ENCODE results near the gene CCDC120. TPM values are rescaled to one million over a fixed set of nuclear protein-coding genes. Genes with fewer than 3 reads are reported as not detected.

CCDC120 gene
- total RNA-seq, 1 experiment from 2014 or later: 15.2 TPM

- CTCF ChIA-PET: no interaction called here
- Mint-ChIP-seq H3K4me3 (no peak overlapping the region), H3K27me3 (ENCODE audit: low read depth) (no peaks in the 10 kb centered on the region), H3K9me3 (no peaks in the 10 kb centered on the region), H3K4me1 (no peaks in the 10 kb centered on the region), H3K27ac (no peak overlapping the region), H3K36me3 (peaks cover 2% of the 10 kb centered on the region; the same call in 1 of the 2 replicates)
- POLR2A ChIA-PET: no interaction called here
- no peak for ATAC-seq
- TF ChIP-seq TCF7 (CRISPR knock-in tag; IDR thresholded peaks at IDR 0.05; ENCODE audit: low read depth) (no peak), SMAD4 (CRISPR knock-in tag; IDR thresholded peaks at IDR 0.05) (no peak), ZNF317 (CRISPR knock-in tag; IDR thresholded peaks at IDR 0.05; ENCODE audit: borderline replicate concordance, low read depth) (no peak), NFYB (CRISPR knock-in tag; conservative IDR thresholded peaks at IDR 0.05; ENCODE audit: low read depth) (no peak), MXD4 (CRISPR knock-in tag; IDR thresholded peaks at IDR 0.05; ENCODE audit: borderline replicate concordance) (no peak), SOX15 (CRISPR knock-in tag; IDR thresholded peaks at IDR 0.05) (no peak), MAX (CRISPR knock-in tag; IDR thresholded peaks at IDR 0.05) (no peak), CREM (CRISPR knock-in tag; IDR thresholded peaks at IDR 0.05) (no peak), ZNF671 (CRISPR knock-in tag; IDR thresholded peaks at IDR 0.05) (no peak), KAT7 (CRISPR knock-in tag; IDR thresholded peaks at IDR 0.05; ENCODE audit: borderline replicate concordance) (no peak), RORB (CRISPR knock-in tag; IDR thresholded peaks at IDR 0.05) (no peak), EMX1 (CRISPR knock-in tag; IDR thresholded peaks at IDR 0.05) (no peak), FOXP4 (CRISPR knock-in tag; IDR thresholded peaks at IDR 0.05) (no peak), ATF2 (CRISPR knock-in tag; IDR thresholded peaks at IDR 0.05; ENCODE audit: borderline replicate concordance, low read depth) (no peak), ZBTB21 (CRISPR knock-in tag; IDR thresholded peaks at IDR 0.05; ENCODE audit: borderline replicate concordance) (no peak)
- TF ChIP-seq, protein P1, sequence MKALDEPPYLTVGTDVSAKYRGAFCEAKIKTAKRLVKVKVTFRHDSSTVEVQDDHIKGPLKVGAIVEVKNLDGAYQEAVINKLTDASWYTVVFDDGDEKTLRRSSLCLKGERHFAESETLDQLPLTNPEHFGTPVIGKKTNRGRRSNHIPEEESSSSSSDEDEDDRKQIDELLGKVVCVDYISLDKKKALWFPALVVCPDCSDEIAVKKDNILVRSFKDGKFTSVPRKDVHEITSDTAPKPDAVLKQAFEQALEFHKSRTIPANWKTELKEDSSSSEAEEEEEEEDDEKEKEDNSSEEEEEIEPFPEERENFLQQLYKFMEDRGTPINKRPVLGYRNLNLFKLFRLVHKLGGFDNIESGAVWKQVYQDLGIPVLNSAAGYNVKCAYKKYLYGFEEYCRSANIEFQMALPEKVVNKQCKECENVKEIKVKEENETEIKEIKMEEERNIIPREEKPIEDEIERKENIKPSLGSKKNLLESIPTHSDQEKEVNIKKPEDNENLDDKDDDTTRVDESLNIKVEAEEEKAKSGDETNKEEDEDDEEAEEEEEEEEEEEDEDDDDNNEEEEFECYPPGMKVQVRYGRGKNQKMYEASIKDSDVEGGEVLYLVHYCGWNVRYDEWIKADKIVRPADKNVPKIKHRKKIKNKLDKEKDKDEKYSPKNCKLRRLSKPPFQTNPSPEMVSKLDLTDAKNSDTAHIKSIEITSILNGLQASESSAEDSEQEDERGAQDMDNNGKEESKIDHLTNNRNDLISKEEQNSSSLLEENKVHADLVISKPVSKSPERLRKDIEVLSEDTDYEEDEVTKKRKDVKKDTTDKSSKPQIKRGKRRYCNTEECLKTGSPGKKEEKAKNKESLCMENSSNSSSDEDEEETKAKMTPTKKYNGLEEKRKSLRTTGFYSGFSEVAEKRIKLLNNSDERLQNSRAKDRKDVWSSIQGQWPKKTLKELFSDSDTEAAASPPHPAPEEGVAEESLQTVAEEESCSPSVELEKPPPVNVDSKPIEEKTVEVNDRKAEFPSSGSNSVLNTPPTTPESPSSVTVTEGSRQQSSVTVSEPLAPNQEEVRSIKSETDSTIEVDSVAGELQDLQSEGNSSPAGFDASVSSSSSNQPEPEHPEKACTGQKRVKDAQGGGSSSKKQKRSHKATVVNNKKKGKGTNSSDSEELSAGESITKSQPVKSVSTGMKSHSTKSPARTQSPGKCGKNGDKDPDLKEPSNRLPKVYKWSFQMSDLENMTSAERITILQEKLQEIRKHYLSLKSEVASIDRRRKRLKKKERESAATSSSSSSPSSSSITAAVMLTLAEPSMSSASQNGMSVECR (CRISPR knock-in tag; IDR thresholded peaks at IDR 0.05; ENCODE audit: borderline replicate concordance): no peak
- TF ChIP-seq, protein P2, sequence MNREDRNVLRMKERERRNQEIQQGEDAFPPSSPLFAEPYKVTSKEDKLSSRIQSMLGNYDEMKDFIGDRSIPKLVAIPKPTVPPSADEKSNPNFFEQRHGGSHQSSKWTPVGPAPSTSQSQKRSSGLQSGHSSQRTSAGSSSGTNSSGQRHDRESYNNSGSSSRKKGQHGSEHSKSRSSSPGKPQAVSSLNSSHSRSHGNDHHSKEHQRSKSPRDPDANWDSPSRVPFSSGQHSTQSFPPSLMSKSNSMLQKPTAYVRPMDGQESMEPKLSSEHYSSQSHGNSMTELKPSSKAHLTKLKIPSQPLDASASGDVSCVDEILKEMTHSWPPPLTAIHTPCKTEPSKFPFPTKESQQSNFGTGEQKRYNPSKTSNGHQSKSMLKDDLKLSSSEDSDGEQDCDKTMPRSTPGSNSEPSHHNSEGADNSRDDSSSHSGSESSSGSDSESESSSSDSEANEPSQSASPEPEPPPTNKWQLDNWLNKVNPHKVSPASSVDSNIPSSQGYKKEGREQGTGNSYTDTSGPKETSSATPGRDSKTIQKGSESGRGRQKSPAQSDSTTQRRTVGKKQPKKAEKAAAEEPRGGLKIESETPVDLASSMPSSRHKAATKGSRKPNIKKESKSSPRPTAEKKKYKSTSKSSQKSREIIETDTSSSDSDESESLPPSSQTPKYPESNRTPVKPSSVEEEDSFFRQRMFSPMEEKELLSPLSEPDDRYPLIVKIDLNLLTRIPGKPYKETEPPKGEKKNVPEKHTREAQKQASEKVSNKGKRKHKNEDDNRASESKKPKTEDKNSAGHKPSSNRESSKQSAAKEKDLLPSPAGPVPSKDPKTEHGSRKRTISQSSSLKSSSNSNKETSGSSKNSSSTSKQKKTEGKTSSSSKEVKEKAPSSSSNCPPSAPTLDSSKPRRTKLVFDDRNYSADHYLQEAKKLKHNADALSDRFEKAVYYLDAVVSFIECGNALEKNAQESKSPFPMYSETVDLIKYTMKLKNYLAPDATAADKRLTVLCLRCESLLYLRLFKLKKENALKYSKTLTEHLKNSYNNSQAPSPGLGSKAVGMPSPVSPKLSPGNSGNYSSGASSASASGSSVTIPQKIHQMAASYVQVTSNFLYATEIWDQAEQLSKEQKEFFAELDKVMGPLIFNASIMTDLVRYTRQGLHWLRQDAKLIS (CRISPR knock-in tag; IDR thresholded peaks at IDR 0.05; ENCODE audit: borderline replicate concordance): no peak
- DNase-seq (ENCODE audit: low spot score): no peak
Observed at GRCh38 chrX:49061916-49062315, 3.1 kb downstream of the CCDC120 start.
